Neural crest cell (in vitro differentiated cells): ENCODE measurements around the gene HMGA1. TPM values are rescaled to one million over a fixed set of nuclear protein-coding genes. Genes with fewer than 3 reads are reported as not detected.
A peak's percentile ranks its signal among the peaks of the same experiment; 100 is the strongest.

Experiments used
- DNase-seq: peaks from one replicate; pipeline ENCODE4 v3.0.0; 2021; ENCODE audit warnings: low read depth, mixed read lengths, low spot score
- H3K27ac Mint-ChIP-seq: one replicate; pipeline ENCODE4 v1.8.0; 2021; ENCODE audit warnings: mild to moderate bottlenecking, mixed read lengths; ENCODE audit not compliant: unreplicated experiment
- H3K27me3 Mint-ChIP-seq: 2 replicates; pipeline ENCODE4 v1.8.0; 2021; ENCODE audit warnings: low read depth, mild to moderate bottlenecking, mixed read lengths
- H3K36me3 Mint-ChIP-seq: 2 replicates; pipeline ENCODE4 v1.8.0; 2021; ENCODE audit warnings: low read depth, mild to moderate bottlenecking, mixed read lengths
- H3K4me1 Mint-ChIP-seq: 2 replicates; pipeline ENCODE4 v1.8.0; 2021; ENCODE audit warnings: mixed read lengths
- H3K4me3 Mint-ChIP-seq: one replicate; pipeline ENCODE4 v1.8.0; 2021; ENCODE audit warnings: mild to moderate bottlenecking, mixed read lengths
- H3K9me3 Mint-ChIP-seq: 2 replicates; pipeline ENCODE4 v1.8.0; 2021; ENCODE audit warnings: mixed read lengths
- CTCF ChIP-seq: fragments of 200-600 bp; sonication (generic); conservative IDR thresholded peaks from 2 replicates; pipeline ENCODE4 v1.5.0; 2021; ENCODE audit warnings: antibody characterized with exemption, mild to moderate bottlenecking
- total RNA-seq: library from RNA; stranded (reverse); gene quantifications from 2 replicates; pipeline ENCODE4 v1.2.1, GENCODE V29; 2021

HMGA1 gene
- total RNA-seq, 1 donor from 2014 or later = 1,143 TPM

- H3K4me1 Mint-ChIP-seq = peaks cover 7% of the 10 kb centered on the region
- no peaks in the 10 kb centered on the region for H3K9me3 Mint-ChIP-seq
- H3K27me3 Mint-ChIP-seq = no peaks in the 10 kb centered on the region
- H3K4me3 Mint-ChIP-seq = no peak overlapping the region
- H3K36me3 Mint-ChIP-seq = no peaks in the 10 kb centered on the region
- no peak for DNase-seq
- TF ChIP-seq CTCF = no peak
- no peak overlapping the region for H3K27ac Mint-ChIP-seq
Observed at GRCh38 chr6:34204693-34205092, 32.0 kb upstream of the HMGA1 start.

- Mint-ChIP-seq H3K4me1 (peaks cover 6% of the 10 kb centered on the region), H3K27me3 (no peaks in the 10 kb centered on the region), H3K36me3 (no peaks in the 10 kb centered on the region), H3K9me3 (no peaks in the 10 kb centered on the region), H3K4me3 (no peak overlapping the region), H3K27ac (no peak overlapping the region)
- no peak for DNase-seq
- no peak for TF ChIP-seq CTCF
Observed at GRCh38 chr6:34205466-34205865, 31.2 kb upstream of the HMGA1 start.

GRCh38 chr6:34205916-34206315 lies 30.8 kb upstream of the HMGA1 start:
- no peaks in the 10 kb centered on the region for H3K9me3 Mint-ChIP-seq
- no peak overlapping the region for H3K4me3 Mint-ChIP-seq
- H3K27ac Mint-ChIP-seq = no peak overlapping the region
- H3K27me3 Mint-ChIP-seq = no peaks in the 10 kb centered on the region
- DNase-seq = no peak
- TF ChIP-seq CTCF = no peak
- no peaks in the 10 kb centered on the region for H3K36me3 Mint-ChIP-seq
- peaks cover 3% of the 10 kb centered on the region for H3K4me1 Mint-ChIP-seq

GRCh38 chr6:34206726-34207125 lies 29.9 kb upstream of the HMGA1 start:
- H3K9me3 Mint-ChIP-seq = no peaks in the 10 kb centered on the region
- H3K4me1 Mint-ChIP-seq = peaks cover 2% of the 10 kb centered on the region
- no peak for DNase-seq
- no peak for TF ChIP-seq CTCF
- no peaks in the 10 kb centered on the region for H3K27me3 Mint-ChIP-seq
- H3K4me3 Mint-ChIP-seq = no peak overlapping the region
- H3K36me3 Mint-ChIP-seq = no peaks in the 10 kb centered on the region
- H3K27ac Mint-ChIP-seq = peak overlapping the region; percentile 3

- no peaks in the 10 kb centered on the region for H3K4me1 Mint-ChIP-seq
- DNase-seq = no peak
- H3K27ac Mint-ChIP-seq = no peak overlapping the region
- H3K4me3 Mint-ChIP-seq = no peak overlapping the region
- H3K9me3 Mint-ChIP-seq = no peaks in the 10 kb centered on the region
- no peaks in the 10 kb centered on the region for H3K27me3 Mint-ChIP-seq
- no peak for TF ChIP-seq CTCF
- H3K36me3 Mint-ChIP-seq = no peaks in the 10 kb centered on the region
Observed at GRCh38 chr6:34207695-34208443, 28.8 kb upstream of the HMGA1 start.
